ENCODE data around the gene PI16.

Gene PI16

GRCh38 chr6:37004044-37004980 lies 49.8 kb downstream of the PI16 start:
- no peak for DNase-seq (ENCODE audit: low spot score)

- no peak for DNase-seq (ENCODE audit: low spot score)
Measured at GRCh38 chr6:37005061-37005810, 50.7 kb downstream of the PI16 start, which contains the start of gene FGD2. Gene FGD2, plus strand, starts transcription at chr6:37005655. Its CDS starts 163 bp downstream, at chr6:37005818.

GRCh38 chr6:37005827-37006567 lies 51.5 kb downstream of the PI16 start:
- DNase-seq (ENCODE audit: low spot score): no peak

GRCh38 chr6:37006793-37007339 lies 52.3 kb downstream of the PI16 start:
- no peak for DNase-seq (ENCODE audit: low spot score)

GRCh38 chr6:37007340-37008043 lies 53.0 kb downstream of the PI16 start:
- no peak for DNase-seq (ENCODE audit: low spot score)

GRCh38 chr6:37008484-37009465 lies 54.2 kb downstream of the PI16 start:
- DNase-seq (ENCODE audit: low spot score): no peak

- no peak for DNase-seq (ENCODE audit: low spot score)
Measured at GRCh38 chr6:37010402-37010892, 55.9 kb downstream of the PI16 start.

GRCh38 chr6:37011656-37012378 lies 57.3 kb downstream of the PI16 start:
- no peak for DNase-seq (ENCODE audit: low spot score)

- DNase-seq (ENCODE audit: low spot score): no peak
Measured at GRCh38 chr6:37013516-37014491, 59.3 kb downstream of the PI16 start.

Measured in AG08396 (cell line).